GM12891 (cell line): ENCODE measurements around the gene CCSER1.
"Not testable (repeated sequence)": the region's sequence is repeated elsewhere in the genome, so short reads cannot be mapped to it uniquely, and the experiment has no call there.

Experiments
- POLR2A ChIP-seq: IDR thresholded peaks from 2 replicates; pipeline ENCODE4 v1.6.1; 2011; ENCODE audit warnings: low read depth, low read length, control low read depth
- POLR2AphosphoS5 ChIP-seq: IDR thresholded peaks from 2 replicates; pipeline ENCODE4 v1.6.1; 2011; ENCODE audit warnings: low read depth, low read length, control low read depth
- TAF1 ChIP-seq: IDR thresholded peaks from 2 replicates; pipeline ENCODE4 v1.6.1; 2011; ENCODE audit warnings: low read depth, low read length, control low read depth

DNA sequence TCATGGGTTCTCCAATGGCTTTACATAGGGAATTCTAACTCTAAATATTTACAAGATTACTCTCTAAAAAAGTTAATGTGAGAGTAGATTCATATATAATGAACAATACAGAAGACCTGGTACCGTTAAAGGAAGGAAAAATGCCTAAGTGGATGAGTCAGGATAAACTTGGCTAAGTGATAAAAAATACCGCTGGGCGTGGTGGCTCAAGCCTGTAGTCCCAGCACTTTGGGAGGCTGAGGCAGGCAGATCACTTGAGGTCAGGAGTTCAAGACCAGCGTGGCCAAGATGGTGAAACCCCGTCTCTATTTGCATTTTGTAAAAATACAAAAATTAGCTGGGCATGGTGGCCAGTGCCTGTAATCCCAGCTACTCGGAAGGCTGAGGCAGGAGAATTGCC is 189.9 kb downstream of the CCSER1 start:
- not testable (repeated sequence) for TF ChIP-seq POLR2AphosphoS5, POLR2A, TAF1
